Tibial nerve (tissue), 4 donors: ENCODE results near the gene OTOF.

ENCODE experiments used
- EP300 ChIP-seq, 2 donors: sonication (generic); formaldehyde crosslinking; IDR thresholded peaks; one replicate each; pipeline ENCODE4 v1.6.1; 2017; ENCODE audit warnings: antibody characterized with exemption in 2 of 2, mild to moderate bottlenecking in 1 of 2
- TF ChIP-seq, protein P1 (sequence below), 5 experiments: fragments of 200-600 bp in 3 of 5; fragments of 450-650 bp in 2 of 5; sonication (generic) in 3 of 5; IDR thresholded peaks; one replicate each; pipeline ENCODE4 v1.5.1; 2016 to 2019; ENCODE audit warnings: antibody characterized with exemption in 5 of 5, mild to moderate bottlenecking in 3 of 5, moderate library complexity in 2 of 5

DNA sequence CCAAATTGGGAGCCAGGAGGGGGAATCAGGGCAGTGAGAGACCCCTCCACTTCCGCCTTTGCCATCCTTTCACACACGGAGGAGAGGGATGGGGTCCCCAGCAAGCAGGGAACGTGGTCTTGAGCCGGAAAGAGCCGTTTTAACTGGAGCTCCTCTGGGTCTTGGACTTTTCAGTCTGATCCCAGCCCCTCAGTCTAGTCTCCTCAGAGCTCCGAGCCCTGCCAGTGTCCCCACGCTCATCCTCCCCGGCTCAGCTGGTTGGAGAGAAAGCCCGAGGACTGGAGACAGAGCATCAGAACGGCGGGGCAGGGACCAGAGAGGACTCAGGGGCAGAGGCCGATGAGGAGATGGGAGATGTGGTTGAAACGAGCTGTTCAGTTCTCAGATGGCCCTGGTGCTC is 26.1 kb upstream of the OTOF start:
- no peak for TF ChIP-seq EP300 (IDR thresholded peaks at IDR 0.05)
- TF ChIP-seq, protein P1, sequence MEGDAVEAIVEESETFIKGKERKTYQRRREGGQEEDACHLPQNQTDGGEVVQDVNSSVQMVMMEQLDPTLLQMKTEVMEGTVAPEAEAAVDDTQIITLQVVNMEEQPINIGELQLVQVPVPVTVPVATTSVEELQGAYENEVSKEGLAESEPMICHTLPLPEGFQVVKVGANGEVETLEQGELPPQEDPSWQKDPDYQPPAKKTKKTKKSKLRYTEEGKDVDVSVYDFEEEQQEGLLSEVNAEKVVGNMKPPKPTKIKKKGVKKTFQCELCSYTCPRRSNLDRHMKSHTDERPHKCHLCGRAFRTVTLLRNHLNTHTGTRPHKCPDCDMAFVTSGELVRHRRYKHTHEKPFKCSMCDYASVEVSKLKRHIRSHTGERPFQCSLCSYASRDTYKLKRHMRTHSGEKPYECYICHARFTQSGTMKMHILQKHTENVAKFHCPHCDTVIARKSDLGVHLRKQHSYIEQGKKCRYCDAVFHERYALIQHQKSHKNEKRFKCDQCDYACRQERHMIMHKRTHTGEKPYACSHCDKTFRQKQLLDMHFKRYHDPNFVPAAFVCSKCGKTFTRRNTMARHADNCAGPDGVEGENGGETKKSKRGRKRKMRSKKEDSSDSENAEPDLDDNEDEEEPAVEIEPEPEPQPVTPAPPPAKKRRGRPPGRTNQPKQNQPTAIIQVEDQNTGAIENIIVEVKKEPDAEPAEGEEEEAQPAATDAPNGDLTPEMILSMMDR (IDR thresholded peaks at IDR 0.05): no peak
